HepG2 (cell line): ENCODE measurements around the gene SLC29A1. TPM values are rescaled to one million over a fixed set of nuclear protein-coding genes. Genes with fewer than 3 reads are reported as not detected.

ENCODE experiments used
- ATM ChIP-seq: fragments of 450-650 bp; IDR thresholded peaks from 2 replicates; pipeline ENCODE4 v1.7.1; 2017; ENCODE audit warnings: mild to moderate bottlenecking, borderline replicate concordance
- CBFB ChIP-seq: sonication (generic); formaldehyde crosslinking; IDR thresholded peaks from 2 replicates; pipeline ENCODE4 v1.4.0; 2020; ENCODE audit warnings: missing genetic modification reagents
- HOXA3 ChIP-seq: sonication (generic); formaldehyde crosslinking; IDR thresholded peaks from 2 replicates; pipeline ENCODE4 v1.5.0; 2020; ENCODE audit warnings: missing genetic modification reagents
- MED8 ChIP-seq: sonication (generic); formaldehyde crosslinking; IDR thresholded peaks from 2 replicates; pipeline ENCODE4 v1.8.1; 2023; ENCODE audit warnings: mild to moderate bottlenecking, missing genetic modification reagents; ENCODE audit not compliant: insufficient replicate concordance
- MYNN ChIP-seq: sonication (generic); formaldehyde crosslinking; IDR thresholded peaks from 2 replicates; pipeline ENCODE4 v1.4.0; 2020; ENCODE audit warnings: mild to moderate bottlenecking, low read depth, missing genetic modification reagents
- NBN ChIP-seq: fragments of 450-650 bp; conservative IDR thresholded peaks from 2 replicates; pipeline ENCODE4 v1.6.1; 2017
- POGZ ChIP-seq: sonication (generic); formaldehyde crosslinking; IDR thresholded peaks from 2 replicates; pipeline ENCODE4 v1.4.0; 2020; ENCODE audit warnings: mild to moderate bottlenecking, missing genetic modification reagents
- SAP130 ChIP-seq: IDR thresholded peaks from 2 replicates; pipeline ENCODE4 v1.6.1; 2016; ENCODE audit warnings: low read depth
- SP4 ChIP-seq: sonication (generic); formaldehyde crosslinking; IDR thresholded peaks from 2 replicates; pipeline ENCODE4 v1.8.1; 2023; ENCODE audit warnings: mild to moderate bottlenecking, missing genetic modification reagents
- ZFAT ChIP-seq: sonication (generic); formaldehyde crosslinking; conservative IDR thresholded peaks from 2 replicates; pipeline ENCODE4 v1.8.1; 2023; ENCODE audit warnings: missing genetic modification reagents, inconsistent platforms
- ZNF124 ChIP-seq: sonication (generic); formaldehyde crosslinking; IDR thresholded peaks from 2 replicates; pipeline ENCODE4 v1.4.0; 2020; ENCODE audit warnings: missing genetic modification reagents
- ZNF251 ChIP-seq: sonication (generic); formaldehyde crosslinking; IDR thresholded peaks from 2 replicates; pipeline ENCODE4 v1.9.0; 2021; ENCODE audit warnings: mild to moderate bottlenecking, missing genetic modification reagents
- ZNF441 ChIP-seq: sonication (generic); formaldehyde crosslinking; IDR thresholded peaks from 2 replicates; pipeline ENCODE4 v1.7.0; 2021; ENCODE audit warnings: missing genetic modification reagents, borderline replicate concordance
- ZNF552 ChIP-seq: sonication (generic); formaldehyde crosslinking; IDR thresholded peaks from 2 replicates; pipeline ENCODE4 v1.9.0; 2022; ENCODE audit warnings: missing genetic modification reagents, mild to moderate bottlenecking, borderline replicate concordance
- ZNF563 ChIP-seq: sonication (generic); formaldehyde crosslinking; IDR thresholded peaks from 2 replicates; pipeline ENCODE4 v1.8.0; 2022; ENCODE audit warnings: mild to moderate bottlenecking, moderate library complexity, missing genetic modification reagents
- ZNF746 ChIP-seq: sonication (generic); formaldehyde crosslinking; IDR thresholded peaks from 2 replicates; pipeline ENCODE4 v1.8.0; 2022; ENCODE audit warnings: mild to moderate bottlenecking, missing genetic modification reagents
- polyA plus RNA-seq, 8 experiments: library from polyadenylated mRNA; depleted of rRNA in 3 of 8; stranded (reverse) in 7 of 8; unstranded in 1 of 8; fragments of >200 nt; fragmentation: Illumina TruSeq in 4 of 8; extraction: Trizol in 4 of 8; gene quantifications; 2 replicates each; pipeline versions ENCODE4 v1.2.1 to v1.2.3, GENCODE V29; 2011 to 2016; ENCODE audit warnings: low read depth in 4 of 8, missing spikeins in 1 of 8, mixed read lengths in 1 of 8; ENCODE audit not compliant: insufficient read depth in 1 of 8
- total RNA-seq, 5 experiments: library from RNA; depleted of rRNA; stranded (reverse); fragments of >200 nt; fragmentation: Illumina TruSeq; extraction: Trizol; gene quantifications; 2 replicates each; pipeline ENCODE4 v1.2.3, GENCODE V29; 2016; ENCODE audit warnings: low read depth in 1 of 5
- TF ChIP-seq, protein P1 (sequence below): IDR thresholded peaks from 2 replicates; pipeline ENCODE4 v1.6.1; 2016; ENCODE audit warnings: missing biosample characterization, missing genetic modification reagents, low read depth
- TF ChIP-seq, protein P2 (sequence below): sonication (generic); formaldehyde crosslinking; IDR thresholded peaks from 2 replicates; pipeline ENCODE4 v1.5.0; 2020; ENCODE audit warnings: missing genetic modification reagents, mild to moderate bottlenecking, borderline replicate concordance
- TF ChIP-seq, protein P3 (sequence below), 2 experiments: sonication (generic) in 1 of 2; formaldehyde crosslinking in 1 of 2; IDR thresholded peaks; 2 replicates each; pipeline versions ENCODE4 v1.4.0 to v1.6.1; 2018 to 2020; ENCODE audit warnings: missing genetic modification reagents in 2 of 2, borderline replicate concordance in 1 of 2, low read depth in 1 of 2, mild to moderate bottlenecking in 1 of 2, missing biosample characterization in 1 of 2
- TF ChIP-seq, protein P4 (sequence below): sonication (generic); formaldehyde crosslinking; IDR thresholded peaks from 2 replicates; pipeline ENCODE4 v1.4.0; 2020; ENCODE audit warnings: missing genetic modification reagents; ENCODE audit errors: not compliant biosample characterization
- TF ChIP-seq, protein P5 (sequence below): IDR thresholded peaks from 2 replicates; pipeline ENCODE4 v1.6.1; 2016; ENCODE audit warnings: low read depth

SLC29A1 gene
- total and polyA plus RNA-seq, 2 of the 13 experiments (the other 11 are each of a cell fraction or from before 2014, with no cell fraction given), result 43.2 to 106 TPM

DNA sequence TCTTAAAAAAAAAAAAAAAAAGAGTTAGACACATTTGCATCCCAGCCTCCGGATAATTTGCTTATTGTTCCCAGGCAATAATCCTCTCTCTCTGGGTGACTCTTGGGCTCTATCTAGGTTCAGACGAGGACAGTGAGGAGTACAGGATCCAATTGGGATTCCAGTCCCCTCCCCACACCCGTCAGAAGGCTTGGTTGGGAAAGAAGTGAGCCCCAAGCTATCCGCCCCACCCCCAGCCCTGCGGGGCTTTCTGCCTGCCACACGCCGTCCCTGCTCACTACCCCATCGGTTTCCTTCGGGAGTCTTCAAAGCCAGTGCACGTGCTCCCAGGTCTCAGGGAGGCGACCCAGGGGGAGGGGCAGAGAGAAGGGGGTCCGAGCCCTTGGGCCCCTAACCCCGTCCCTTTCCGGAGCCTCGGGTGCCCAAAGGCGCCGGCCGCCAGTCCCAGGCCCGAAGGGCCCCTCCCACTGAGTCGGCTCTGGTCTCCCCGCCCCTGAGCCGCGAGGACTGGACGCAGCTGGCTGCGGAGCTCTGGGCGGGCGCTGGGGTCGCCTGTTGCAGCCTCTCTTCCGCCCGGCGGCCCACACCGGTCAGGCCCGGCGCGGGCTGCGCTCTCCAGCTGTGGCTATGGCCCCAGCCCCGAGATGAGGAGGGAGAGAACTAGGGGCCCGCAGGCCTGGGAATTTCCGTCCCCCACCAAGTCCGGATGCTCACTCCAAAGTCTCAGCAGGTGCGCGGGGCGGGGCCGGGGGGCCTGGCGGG is 4.2 kb upstream of the SLC29A1 start (continued):
- TF ChIP-seq ATM (no peak), ZFAT (CRISPR knock-in tag) (0 out of 2 replicates have a peak, but pooled peaks have one; percentile 26), ZNF563 (CRISPR knock-in tag) (no peak), POGZ (CRISPR knock-in tag) (no peak), HOXA3 (CRISPR knock-in tag) (peak; percentile 75), SAP130 (CRISPR knock-in tag) (peak; percentile 87), CBFB (CRISPR knock-in tag) (no peak), ZNF552 (CRISPR knock-in tag) (peak; percentile 69; the same call in 1 of the 2 replicates), ZNF251 (no peak), NBN (no peak), ZNF746 (CRISPR knock-in tag) (peak; percentile 65; the same call in 1 of the 2 replicates), ZNF124 (CRISPR knock-in tag) (no peak), MED8 (CRISPR knock-in tag) (no peak), ZNF441 (CRISPR knock-in tag) (peak; percentile 92), MYNN (CRISPR knock-in tag) (peak; percentile 90; the same call in 1 of the 2 replicates), SP4 (CRISPR knock-in tag) (peak; percentile 71)
- TF ChIP-seq, protein P1, sequence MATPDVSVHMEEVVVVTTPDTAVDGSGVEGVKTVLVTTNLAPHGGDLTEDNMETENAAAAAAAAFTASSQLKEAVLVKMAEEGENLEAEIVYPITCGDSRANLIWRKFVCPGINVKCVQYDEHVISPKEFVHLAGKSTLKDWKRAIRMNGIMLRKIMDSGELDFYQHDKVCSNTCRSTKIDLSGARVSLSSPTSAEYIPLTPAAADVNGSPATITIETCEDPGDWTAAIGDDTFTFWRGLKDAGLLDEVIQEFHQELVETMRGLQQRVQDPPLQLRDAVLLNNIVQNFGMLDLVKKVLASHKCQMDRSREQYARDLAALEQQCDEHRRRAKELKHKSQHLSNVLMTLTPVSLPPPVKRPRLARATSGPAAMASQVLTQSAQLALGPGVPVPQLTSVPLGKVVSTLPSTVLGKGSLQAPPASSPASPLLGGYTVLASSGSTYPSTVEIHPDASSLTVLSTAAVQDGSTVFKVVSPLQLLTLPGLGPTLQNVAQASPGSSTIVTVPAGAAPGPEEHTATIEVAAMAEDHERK (CRISPR knock-in tag), result no peak
- TF ChIP-seq, protein P2, sequence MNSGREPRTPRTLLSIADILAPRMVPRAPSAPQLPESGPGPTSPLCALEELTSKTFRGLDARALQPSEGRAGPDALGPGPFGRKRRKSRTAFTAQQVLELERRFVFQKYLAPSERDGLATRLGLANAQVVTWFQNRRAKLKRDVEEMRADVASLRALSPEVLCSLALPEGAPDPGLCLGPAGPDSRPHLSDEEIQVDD (CRISPR knock-in tag), result no peak
- TF ChIP-seq, protein P3, sequence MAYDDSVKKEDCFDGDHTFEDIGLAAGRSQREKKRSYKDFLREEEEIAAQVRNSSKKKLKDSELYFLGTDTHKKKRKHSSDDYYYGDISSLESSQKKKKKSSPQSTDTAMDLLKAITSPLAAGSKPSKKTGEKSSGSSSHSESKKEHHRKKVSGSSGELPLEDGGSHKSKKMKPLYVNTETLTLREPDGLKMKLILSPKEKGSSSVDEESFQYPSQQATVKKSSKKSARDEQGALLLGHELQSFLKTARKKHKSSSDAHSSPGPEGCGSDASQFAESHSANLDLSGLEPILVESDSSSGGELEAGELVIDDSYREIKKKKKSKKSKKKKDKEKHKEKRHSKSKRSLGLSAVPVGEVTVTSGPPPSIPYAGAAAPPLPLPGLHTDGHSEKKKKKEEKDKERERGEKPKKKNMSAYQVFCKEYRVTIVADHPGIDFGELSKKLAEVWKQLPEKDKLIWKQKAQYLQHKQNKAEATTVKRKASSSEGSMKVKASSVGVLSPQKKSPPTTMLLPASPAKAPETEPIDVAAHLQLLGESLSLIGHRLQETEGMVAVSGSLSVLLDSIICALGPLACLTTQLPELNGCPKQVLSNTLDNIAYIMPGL (CRISPR knock-in tag; IDR thresholded peaks at IDR 0.05; ENCODE audit: borderline replicate concordance in 1 of 2, low read depth in 1 of 2), result peak; percentile 72 to 86
- TF ChIP-seq, protein P4, sequence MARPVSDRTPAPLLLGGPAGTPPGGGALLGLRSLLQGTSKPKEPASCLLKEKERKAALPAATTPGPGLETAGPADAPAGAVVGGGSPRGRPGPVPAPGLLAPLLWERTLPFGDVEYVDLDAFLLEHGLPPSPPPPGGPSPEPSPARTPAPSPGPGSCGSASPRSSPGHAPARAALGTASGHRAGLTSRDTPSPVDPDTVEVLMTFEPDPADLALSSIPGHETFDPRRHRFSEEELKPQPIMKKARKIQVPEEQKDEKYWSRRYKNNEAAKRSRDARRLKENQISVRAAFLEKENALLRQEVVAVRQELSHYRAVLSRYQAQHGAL (CRISPR knock-in tag), result peak; percentile 64
- TF ChIP-seq, protein P5, sequence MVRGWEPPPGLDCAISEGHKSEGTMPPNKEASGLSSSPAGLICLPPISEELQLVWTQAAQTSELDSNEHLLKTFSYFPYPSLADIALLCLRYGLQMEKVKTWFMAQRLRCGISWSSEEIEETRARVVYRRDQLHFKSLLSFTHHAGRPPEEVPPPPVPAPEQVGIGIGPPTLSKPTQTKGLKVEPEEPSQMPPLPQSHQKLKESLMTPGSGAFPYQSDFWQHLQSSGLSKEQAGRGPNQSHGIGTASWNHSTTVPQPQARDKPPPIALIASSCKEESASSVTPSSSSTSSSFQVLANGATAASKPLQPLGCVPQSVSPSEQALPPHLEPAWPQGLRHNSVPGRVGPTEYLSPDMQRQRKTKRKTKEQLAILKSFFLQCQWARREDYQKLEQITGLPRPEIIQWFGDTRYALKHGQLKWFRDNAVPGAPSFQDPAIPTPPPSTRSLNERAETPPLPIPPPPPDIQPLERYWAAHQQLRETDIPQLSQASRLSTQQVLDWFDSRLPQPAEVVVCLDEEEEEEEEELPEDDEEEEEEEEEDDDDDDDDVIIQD (CRISPR knock-in tag), result 0 out of 2 replicates have a peak, but pooled peaks have one; percentile 27
